Urothelium cell line (cell line): ENCODE measurements around the gene KIF16B.
A peak's percentile ranks its signal among the peaks of the same experiment; 100 is the strongest.

ENCODE experiments used
- DNase-seq: peaks from one replicate; pipeline ENCODE4 v3.0.0; 2011; ENCODE audit warnings: low spot score, mixed read lengths
- FAIRE-seq: peaks from 2 replicates; lab custom pipeline; 2011; peaks lifted over from hg19 to GRCh38; lab: Jason Lieb, UNC

Gene KIF16B

GRCh38 chr20:16364320-16364687 is 208.9 kb downstream of the KIF16B start:
- DNase-seq (no peak), FAIRE-seq (no peak)

- DNase-seq (no peak), FAIRE-seq (no peak)
Observed at GRCh38 chr20:16363506-16364319, 209.5 kb downstream of the KIF16B start.

- FAIRE-seq (no peak), DNase-seq (no peak)
Observed at GRCh38 chr20:16362642-16363041, 210.6 kb downstream of the KIF16B start.

- FAIRE-seq = no peak
- no peak for DNase-seq
Observed at GRCh38 chr20:16360668-16361067, 212.6 kb downstream of the KIF16B start.

- no peak for DNase-seq
- no peak for FAIRE-seq
Observed at GRCh38 chr20:16353417-16353781, 219.8 kb downstream of the KIF16B start.

- DNase-seq (no peak), FAIRE-seq (no peak)
Observed at GRCh38 chr20:16352751-16353416, 220.4 kb downstream of the KIF16B start.

GRCh38 chr20:16352321-16352720 is 220.9 kb downstream of the KIF16B start:
- FAIRE-seq = no peak
- no peak for DNase-seq

GRCh38 chr20:16351415-16351814 is 221.8 kb downstream of the KIF16B start:
- no peak for FAIRE-seq
- no peak for DNase-seq

- FAIRE-seq (no peak), DNase-seq (peak; percentile 43)
Observed at GRCh38 chr20:16350465-16350864, 222.8 kb downstream of the KIF16B start.

GRCh38 chr20:16349523-16350260 is 223.6 kb downstream of the KIF16B start:
- no peak for DNase-seq
- no peak for FAIRE-seq

- DNase-seq = no peak
- FAIRE-seq = no peak
Observed at GRCh38 chr20:16346956-16347355, 226.3 kb downstream of the KIF16B start.

GRCh38 chr20:16337707-16338106 is 235.5 kb downstream of the KIF16B start:
- no peak for FAIRE-seq
- DNase-seq = no peak

GRCh38 chr20:16327606-16328005 is 245.6 kb downstream of the KIF16B start:
- FAIRE-seq = no peak

GRCh38 chr20:16321291-16321690 is 252.0 kb downstream of the KIF16B start:
- FAIRE-seq = no peak

More at GRCh38 chr20:16327606-16328005, 245.6 kb downstream of the KIF16B start:
- DNase-seq = no peak

GRCh38 chr20:16317445-16318362 is 255.5 kb downstream of the KIF16B start:
- DNase-seq = no peak
- FAIRE-seq = no peak

More at GRCh38 chr20:16321291-16321690, 252.0 kb downstream of the KIF16B start:
- no peak for DNase-seq

GRCh38 chr20:16316513-16316912 is 256.7 kb downstream of the KIF16B start:
- DNase-seq (no peak), FAIRE-seq (no peak)

- DNase-seq (no peak), FAIRE-seq (no peak)
Observed at GRCh38 chr20:16314748-16315159, 258.5 kb downstream of the KIF16B start.

GRCh38 chr20:16314320-16314719 is 258.9 kb downstream of the KIF16B start:
- no peak for FAIRE-seq
- DNase-seq = no peak

GRCh38 chr20:16313917-16314316 is 259.3 kb downstream of the KIF16B start:
- DNase-seq (no peak), FAIRE-seq (no peak)

GRCh38 chr20:16312998-16313397 is 260.2 kb downstream of the KIF16B start:
- FAIRE-seq = no peak
- DNase-seq = no peak

- DNase-seq (no peak), FAIRE-seq (no peak)
Observed at GRCh38 chr20:16311756-16312155, 261.5 kb downstream of the KIF16B start.
